ENCODE measurements around the gene ATP2A1. TPM values are rescaled to one million over a fixed set of nuclear protein-coding genes. Genes with fewer than 3 reads are reported as not detected.

The ATP2A1 gene
- total and polyA plus RNA-seq, 2 experiments from 2014 or later = 0.73 to 4.0 TPM

DNA sequence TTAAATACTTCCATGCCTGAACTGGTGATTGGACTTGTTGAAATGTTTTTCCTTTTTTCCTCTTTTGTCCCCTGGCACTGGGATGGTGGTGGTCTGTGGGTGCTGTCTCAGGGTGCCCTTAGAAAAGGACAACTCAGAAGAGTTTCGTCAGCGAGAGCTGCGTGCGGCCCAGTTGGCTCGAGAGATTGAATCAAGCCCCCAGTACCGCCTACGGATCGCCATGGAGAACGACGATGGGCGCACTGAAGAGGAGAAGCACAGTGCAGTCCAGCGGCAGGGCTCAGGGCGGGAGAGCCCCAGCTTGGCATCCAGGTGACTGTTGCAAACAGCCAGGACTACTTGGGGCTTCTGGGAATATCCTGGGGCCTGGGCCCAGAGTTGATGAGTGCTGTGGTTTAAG is 48.5 kb upstream of the ATP2A1 start (continued):
- TF ChIP-seq, protein P1, sequence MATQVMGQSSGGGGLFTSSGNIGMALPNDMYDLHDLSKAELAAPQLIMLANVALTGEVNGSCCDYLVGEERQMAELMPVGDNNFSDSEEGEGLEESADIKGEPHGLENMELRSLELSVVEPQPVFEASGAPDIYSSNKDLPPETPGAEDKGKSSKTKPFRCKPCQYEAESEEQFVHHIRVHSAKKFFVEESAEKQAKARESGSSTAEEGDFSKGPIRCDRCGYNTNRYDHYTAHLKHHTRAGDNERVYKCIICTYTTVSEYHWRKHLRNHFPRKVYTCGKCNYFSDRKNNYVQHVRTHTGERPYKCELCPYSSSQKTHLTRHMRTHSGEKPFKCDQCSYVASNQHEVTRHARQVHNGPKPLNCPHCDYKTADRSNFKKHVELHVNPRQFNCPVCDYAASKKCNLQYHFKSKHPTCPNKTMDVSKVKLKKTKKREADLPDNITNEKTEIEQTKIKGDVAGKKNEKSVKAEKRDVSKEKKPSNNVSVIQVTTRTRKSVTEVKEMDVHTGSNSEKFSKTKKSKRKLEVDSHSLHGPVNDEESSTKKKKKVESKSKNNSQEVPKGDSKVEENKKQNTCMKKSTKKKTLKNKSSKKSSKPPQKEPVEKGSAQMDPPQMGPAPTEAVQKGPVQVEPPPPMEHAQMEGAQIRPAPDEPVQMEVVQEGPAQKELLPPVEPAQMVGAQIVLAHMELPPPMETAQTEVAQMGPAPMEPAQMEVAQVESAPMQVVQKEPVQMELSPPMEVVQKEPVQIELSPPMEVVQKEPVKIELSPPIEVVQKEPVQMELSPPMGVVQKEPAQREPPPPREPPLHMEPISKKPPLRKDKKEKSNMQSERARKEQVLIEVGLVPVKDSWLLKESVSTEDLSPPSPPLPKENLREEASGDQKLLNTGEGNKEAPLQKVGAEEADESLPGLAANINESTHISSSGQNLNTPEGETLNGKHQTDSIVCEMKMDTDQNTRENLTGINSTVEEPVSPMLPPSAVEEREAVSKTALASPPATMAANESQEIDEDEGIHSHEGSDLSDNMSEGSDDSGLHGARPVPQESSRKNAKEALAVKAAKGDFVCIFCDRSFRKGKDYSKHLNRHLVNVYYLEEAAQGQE (IDR thresholded peaks at IDR 0.05; ENCODE audit: unreplicated experiment) = no peak
- TF ChIP-seq, protein P2, sequence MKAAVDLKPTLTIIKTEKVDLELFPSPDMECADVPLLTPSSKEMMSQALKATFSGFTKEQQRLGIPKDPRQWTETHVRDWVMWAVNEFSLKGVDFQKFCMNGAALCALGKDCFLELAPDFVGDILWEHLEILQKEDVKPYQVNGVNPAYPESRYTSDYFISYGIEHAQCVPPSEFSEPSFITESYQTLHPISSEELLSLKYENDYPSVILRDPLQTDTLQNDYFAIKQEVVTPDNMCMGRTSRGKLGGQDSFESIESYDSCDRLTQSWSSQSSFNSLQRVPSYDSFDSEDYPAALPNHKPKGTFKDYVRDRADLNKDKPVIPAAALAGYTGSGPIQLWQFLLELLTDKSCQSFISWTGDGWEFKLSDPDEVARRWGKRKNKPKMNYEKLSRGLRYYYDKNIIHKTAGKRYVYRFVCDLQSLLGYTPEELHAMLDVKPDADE (IDR thresholded peaks at IDR 0.05) = no peak
- TF ChIP-seq STAT1 (IDR thresholded peaks at IDR 0.05; ENCODE audit: unreplicated experiment) = no peak

DNA sequence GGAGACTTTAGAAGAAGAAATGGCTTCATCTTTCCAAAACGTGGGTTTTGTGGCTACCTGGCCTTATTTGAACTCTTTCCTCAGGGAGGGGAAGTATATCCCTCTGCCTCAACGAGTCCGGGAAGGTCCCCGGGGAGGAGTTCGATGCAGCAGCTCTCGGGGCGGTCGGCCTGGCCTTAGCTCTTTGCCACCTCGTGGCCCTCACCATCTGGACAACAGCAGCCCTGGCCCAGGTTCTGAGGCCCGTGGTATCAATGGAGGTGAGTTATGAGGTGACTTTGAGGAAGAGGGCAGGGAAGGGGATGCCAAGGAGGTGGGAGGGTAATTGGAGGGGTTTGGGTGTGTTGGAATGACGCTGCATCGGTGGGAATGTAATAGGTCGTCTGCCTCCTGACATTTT is 47.8 kb upstream of the ATP2A1 start:
- Histone ChIP-seq H3K27ac (ENCODE audit: low read depth) (no peak overlapping the region), H4K20me1 (replicated peaks; ENCODE audit: insufficient read depth) (peaks cover 37% of the 10 kb centered on the region), H3K9me2 (ENCODE audit: insufficient read depth) (no peaks in the 10 kb centered on the region), H3K4me1 (ENCODE audit: insufficient read depth) (0 out of 2 replicates have a peak, but pooled peaks cover 1% of the 10 kb centered on the region), H3K27me3 (ENCODE audit: insufficient read depth) (no peaks in the 10 kb centered on the region), H3K36me3 (ENCODE audit: insufficient read depth) (peaks cover 95% of the 10 kb centered on the region), H3K79me2 (replicated peaks; ENCODE audit: insufficient read depth) (peaks cover 50% of the 10 kb centered on the region), H2AFZ (no peak overlapping the region), H3K4me3 (no peak overlapping the region), H3K4me2 (no peak overlapping the region), H3F3A (replicated peaks; ENCODE audit: low read depth) (peaks cover 26% of the 10 kb centered on the region)
- Mint-ChIP-seq H3K4me3 (no peak overlapping the region), H3K9me3 (no peaks in the 10 kb centered on the region), H3K36me3 (ENCODE audit: low read depth) (peaks cover 100% of the 10 kb centered on the region), H3K27ac (no peak overlapping the region), H3K27me3 (ENCODE audit: insufficient read depth, low read depth, poor library complexity) (peaks cover 8% of the 10 kb centered on the region), H3K4me1 (peaks cover 12% of the 10 kb centered on the region)
- DNase-seq (ENCODE audit: low spot score) (no peak), ATAC-seq (no peak)
- no peak for TF ChIP-seq JUNB (IDR thresholded peaks at IDR 0.05; ENCODE audit: unreplicated experiment)
- TF ChIP-seq POLR2AphosphoS5 (IDR thresholded peaks at IDR 0.05; ENCODE audit: low read depth) = no peak
- no peak for TF ChIP-seq ZNF114 (CRISPR knock-in tag; IDR thresholded peaks at IDR 0.05)
- no peak for TF ChIP-seq ZNF331 (CRISPR knock-in tag; IDR thresholded peaks at IDR 0.05; ENCODE audit: low read depth)
- TF ChIP-seq, protein P3, sequence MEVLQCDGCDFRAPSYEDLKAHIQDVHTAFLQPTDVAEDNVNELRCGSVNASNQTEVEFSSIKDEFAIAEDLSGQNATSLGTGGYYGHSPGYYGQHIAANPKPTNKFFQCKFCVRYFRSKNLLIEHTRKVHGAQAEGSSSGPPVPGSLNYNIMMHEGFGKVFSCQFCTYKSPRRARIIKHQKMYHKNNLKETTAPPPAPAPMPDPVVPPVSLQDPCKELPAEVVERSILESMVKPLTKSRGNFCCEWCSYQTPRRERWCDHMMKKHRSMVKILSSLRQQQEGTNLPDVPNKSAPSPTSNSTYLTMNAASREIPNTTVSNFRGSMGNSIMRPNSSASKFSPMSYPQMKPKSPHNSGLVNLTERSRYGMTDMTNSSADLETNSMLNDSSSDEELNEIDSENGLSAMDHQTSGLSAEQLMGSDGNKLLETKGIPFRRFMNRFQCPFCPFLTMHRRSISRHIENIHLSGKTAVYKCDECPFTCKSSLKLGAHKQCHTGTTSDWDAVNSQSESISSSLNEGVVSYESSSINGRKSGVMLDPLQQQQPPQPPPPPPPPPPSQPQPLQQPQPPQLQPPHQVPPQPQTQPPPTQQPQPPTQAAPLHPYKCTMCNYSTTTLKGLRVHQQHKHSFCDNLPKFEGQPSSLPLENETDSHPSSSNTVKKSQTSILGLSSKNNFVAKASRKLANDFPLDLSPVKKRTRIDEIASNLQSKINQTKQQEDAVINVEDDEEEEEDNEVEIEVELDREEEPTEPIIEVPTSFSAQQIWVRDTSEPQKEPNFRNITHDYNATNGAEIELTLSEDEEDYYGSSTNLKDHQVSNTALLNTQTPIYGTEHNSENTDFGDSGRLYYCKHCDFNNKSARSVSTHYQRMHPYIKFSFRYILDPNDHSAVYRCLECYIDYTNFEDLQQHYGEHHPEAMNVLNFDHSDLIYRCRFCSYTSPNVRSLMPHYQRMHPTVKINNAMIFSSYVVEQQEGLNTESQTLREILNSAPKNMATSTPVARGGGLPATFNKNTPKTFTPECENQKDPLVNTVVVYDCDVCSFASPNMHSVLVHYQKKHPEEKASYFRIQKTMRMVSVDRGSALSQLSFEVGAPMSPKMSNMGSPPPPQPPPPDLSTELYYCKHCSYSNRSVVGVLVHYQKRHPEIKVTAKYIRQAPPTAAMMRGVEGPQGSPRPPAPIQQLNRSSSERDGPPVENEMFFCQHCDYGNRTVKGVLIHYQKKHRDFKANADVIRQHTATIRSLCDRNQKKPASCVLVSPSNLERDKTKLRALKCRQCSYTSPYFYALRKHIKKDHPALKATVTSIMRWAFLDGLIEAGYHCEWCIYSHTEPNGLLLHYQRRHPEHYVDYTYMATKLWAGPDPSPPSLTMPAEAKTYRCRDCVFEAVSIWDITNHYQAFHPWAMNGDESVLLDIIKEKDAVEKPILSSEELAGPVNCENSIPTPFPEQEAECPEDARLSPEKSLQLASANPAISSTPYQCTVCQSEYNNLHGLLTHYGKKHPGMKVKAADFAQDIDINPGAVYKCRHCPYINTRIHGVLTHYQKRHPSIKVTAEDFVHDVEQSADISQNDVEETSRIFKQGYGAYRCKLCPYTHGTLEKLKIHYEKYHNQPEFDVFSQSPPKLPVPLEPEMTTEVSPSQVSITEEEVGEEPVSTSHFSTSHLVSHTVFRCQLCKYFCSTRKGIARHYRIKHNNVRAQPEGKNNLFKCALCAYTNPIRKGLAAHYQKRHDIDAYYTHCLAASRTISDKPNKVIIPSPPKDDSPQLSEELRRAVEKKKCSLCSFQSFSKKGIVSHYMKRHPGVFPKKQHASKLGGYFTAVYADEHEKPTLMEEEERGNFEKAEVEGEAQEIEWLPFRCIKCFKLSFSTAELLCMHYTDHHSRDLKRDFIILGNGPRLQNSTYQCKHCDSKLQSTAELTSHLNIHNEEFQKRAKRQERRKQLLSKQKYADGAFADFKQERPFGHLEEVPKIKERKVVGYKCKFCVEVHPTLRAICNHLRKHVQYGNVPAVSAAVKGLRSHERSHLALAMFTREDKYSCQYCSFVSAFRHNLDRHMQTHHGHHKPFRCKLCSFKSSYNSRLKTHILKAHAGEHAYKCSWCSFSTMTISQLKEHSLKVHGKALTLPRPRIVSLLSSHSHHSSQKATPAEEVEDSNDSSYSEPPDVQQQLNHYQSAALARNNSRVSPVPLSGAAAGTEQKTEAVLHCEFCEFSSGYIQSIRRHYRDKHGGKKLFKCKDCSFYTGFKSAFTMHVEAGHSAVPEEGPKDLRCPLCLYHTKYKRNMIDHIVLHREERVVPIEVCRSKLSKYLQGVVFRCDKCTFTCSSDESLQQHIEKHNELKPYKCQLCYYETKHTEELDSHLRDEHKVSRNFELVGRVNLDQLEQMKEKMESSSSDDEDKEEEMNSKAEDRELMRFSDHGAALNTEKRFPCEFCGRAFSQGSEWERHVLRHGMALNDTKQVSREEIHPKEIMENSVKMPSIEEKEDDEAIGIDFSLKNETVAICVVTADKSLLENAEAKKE (CRISPR knock-in tag; IDR thresholded peaks at IDR 0.05) = no peak
- TF ChIP-seq EZH2 (IDR thresholded peaks at IDR 0.05; ENCODE audit: low read depth, unreplicated experiment) = no peak
- TF ChIP-seq CREB1 (CRISPR knock-in tag; IDR thresholded peaks at IDR 0.05; ENCODE audit: low read depth) = no peak
- no peak for TF ChIP-seq STAT1 (IDR thresholded peaks at IDR 0.05; ENCODE audit: unreplicated experiment)
- TF ChIP-seq, protein P4, sequence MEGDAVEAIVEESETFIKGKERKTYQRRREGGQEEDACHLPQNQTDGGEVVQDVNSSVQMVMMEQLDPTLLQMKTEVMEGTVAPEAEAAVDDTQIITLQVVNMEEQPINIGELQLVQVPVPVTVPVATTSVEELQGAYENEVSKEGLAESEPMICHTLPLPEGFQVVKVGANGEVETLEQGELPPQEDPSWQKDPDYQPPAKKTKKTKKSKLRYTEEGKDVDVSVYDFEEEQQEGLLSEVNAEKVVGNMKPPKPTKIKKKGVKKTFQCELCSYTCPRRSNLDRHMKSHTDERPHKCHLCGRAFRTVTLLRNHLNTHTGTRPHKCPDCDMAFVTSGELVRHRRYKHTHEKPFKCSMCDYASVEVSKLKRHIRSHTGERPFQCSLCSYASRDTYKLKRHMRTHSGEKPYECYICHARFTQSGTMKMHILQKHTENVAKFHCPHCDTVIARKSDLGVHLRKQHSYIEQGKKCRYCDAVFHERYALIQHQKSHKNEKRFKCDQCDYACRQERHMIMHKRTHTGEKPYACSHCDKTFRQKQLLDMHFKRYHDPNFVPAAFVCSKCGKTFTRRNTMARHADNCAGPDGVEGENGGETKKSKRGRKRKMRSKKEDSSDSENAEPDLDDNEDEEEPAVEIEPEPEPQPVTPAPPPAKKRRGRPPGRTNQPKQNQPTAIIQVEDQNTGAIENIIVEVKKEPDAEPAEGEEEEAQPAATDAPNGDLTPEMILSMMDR (conservative IDR thresholded peaks at IDR 0.05; ENCODE audit: low read depth in 2 of 2) = no peak
- TF ChIP-seq EZH2phosphoT487 (IDR thresholded peaks at IDR 0.05; ENCODE audit: unreplicated experiment) = no peak

All from GM23338 (cell line).